ENCODE data around the gene GAREM1. TPM values are rescaled to one million over a fixed set of nuclear protein-coding genes. Genes with fewer than 3 reads are reported as not detected.

GAREM1 gene
- total and polyA plus RNA-seq, 8 donors = 2.5 to 60.3 (median 16.2) TPM

DNA sequence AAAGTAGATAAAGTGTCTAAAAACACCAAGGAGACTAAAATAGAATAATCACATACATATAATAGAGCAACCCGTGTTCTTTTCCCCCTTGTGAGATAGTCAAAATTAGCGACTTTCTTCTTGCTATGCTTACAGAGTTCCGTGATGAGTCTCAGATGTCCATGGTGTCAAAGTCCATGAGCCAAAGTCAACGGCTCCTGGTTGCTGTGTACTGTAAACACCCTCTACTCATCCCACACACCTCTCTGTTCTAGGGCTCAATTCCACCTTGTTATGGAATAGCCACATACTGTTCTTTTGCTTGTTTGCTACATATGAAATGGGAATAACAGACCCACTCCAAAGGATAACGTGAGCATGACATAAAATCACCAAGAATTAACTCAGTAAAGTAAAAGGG, 52.5 kb downstream of the GAREM1 start:
- Histone ChIP-seq H3K4me3 (no peak overlapping the region), H3K4me1 (peaks cover 0 to 31% (median 9%) of the 10 kb centered on the region in 4 donors), H3K9me3 (no peaks in the 10 kb centered on the region), H3K27ac (no peak overlapping the region), H3K27me3 (no peaks in the 10 kb centered on the region), H3K36me3 (no peaks in the 10 kb centered on the region)
- intact Hi-C loops (cut with DNase I; ENCODE audit: low total_unique reads) = no loop called here
- TF ChIP-seq, protein P1, sequence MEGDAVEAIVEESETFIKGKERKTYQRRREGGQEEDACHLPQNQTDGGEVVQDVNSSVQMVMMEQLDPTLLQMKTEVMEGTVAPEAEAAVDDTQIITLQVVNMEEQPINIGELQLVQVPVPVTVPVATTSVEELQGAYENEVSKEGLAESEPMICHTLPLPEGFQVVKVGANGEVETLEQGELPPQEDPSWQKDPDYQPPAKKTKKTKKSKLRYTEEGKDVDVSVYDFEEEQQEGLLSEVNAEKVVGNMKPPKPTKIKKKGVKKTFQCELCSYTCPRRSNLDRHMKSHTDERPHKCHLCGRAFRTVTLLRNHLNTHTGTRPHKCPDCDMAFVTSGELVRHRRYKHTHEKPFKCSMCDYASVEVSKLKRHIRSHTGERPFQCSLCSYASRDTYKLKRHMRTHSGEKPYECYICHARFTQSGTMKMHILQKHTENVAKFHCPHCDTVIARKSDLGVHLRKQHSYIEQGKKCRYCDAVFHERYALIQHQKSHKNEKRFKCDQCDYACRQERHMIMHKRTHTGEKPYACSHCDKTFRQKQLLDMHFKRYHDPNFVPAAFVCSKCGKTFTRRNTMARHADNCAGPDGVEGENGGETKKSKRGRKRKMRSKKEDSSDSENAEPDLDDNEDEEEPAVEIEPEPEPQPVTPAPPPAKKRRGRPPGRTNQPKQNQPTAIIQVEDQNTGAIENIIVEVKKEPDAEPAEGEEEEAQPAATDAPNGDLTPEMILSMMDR (IDR thresholded peaks at IDR 0.05) = no peak
- TF ChIP-seq POLR2A (IDR thresholded peaks at IDR 0.05) = no peak
- no peak for TF ChIP-seq EP300 (IDR thresholded peaks at IDR 0.05)
- TF ChIP-seq POLR2AphosphoS5 (IDR thresholded peaks at IDR 0.05) = no peak
- 88 to 94% (median 89%) methylated on average over 5 of the region's 5 CpGs for WGBS, 5 donors
- DNase-seq = no peak

- peaks cover 0 to 38% (median 15%) of the 10 kb centered on the region in 4 donors for H3K4me1 ChIP-seq
- no peak for TF ChIP-seq POLR2A (IDR thresholded peaks at IDR 0.05)
- no peak for DNase-seq
- H3K27ac ChIP-seq = no peak overlapping the region
- no peaks in the 10 kb centered on the region for H3K9me3 ChIP-seq
- H3K27me3 ChIP-seq = no peaks in the 10 kb centered on the region
- intact Hi-C loops (cut with DNase I; ENCODE audit: low total_unique reads) = no loop called here
- 29 to 69% (median 41%) methylated on average over 2 of the region's 2 CpGs for WGBS, 5 donors
- no peaks in the 10 kb centered on the region for H3K36me3 ChIP-seq
- no peak overlapping the region for H3K4me3 ChIP-seq
These were observed 65.1 kb downstream of the GAREM1 start for GRCh38 chr18:32405588-32405987.

- H3K27ac ChIP-seq = peak overlapping the region in 1 of 5 donors; percentile 11
These were observed 69.1 kb downstream of the GAREM1 start for GRCh38 chr18:32401621-32402020.

GRCh38 chr18:32393407-32393806, 77.3 kb downstream of the GAREM1 start:
- no peak overlapping the region for H3K27ac ChIP-seq
- intact Hi-C loops (cut with DNase I; ENCODE audit: low total_unique reads) = no loop called here
- H3K27me3 ChIP-seq = no peaks in the 10 kb centered on the region
- TF ChIP-seq POLR2AphosphoS5 (IDR thresholded peaks at IDR 0.05) = no peak
- TF ChIP-seq EP300 (IDR thresholded peaks at IDR 0.05) = no peak
- no peak for TF ChIP-seq POLR2A (IDR thresholded peaks at IDR 0.05)
- TF ChIP-seq, protein P1 (IDR thresholded peaks at IDR 0.05) = no peak
- H3K36me3 ChIP-seq = no peaks in the 10 kb centered on the region
- H3K9me3 ChIP-seq = no peaks in the 10 kb centered on the region
- no peak for DNase-seq
- WGBS, 5 donors = 34 to 57% (median 41%) methylated on average over 3 of the region's 3 CpGs
- H3K4me1 ChIP-seq = peaks cover 0 to 27% (median 11%) of the 10 kb centered on the region in 4 donors
- no peak overlapping the region for H3K4me3 ChIP-seq

More at GRCh38 chr18:32401621-32402020, 69.1 kb downstream of the GAREM1 start:
- no peaks in the 10 kb centered on the region for H3K9me3 ChIP-seq
- intact Hi-C loops (cut with DNase I; ENCODE audit: low total_unique reads) = no loop called here
- 83 to 94% (median 89%) methylated on average over 4 of the region's 4 CpGs for WGBS, 5 donors
- H3K27me3 ChIP-seq = no peaks in the 10 kb centered on the region
- no peak overlapping the region for H3K4me3 ChIP-seq
- DNase-seq = no peak
- H3K4me1 ChIP-seq = peaks cover 0 to 21% (median 12%) of the 10 kb centered on the region in 4 donors
- no peaks in the 10 kb centered on the region for H3K36me3 ChIP-seq
- TF ChIP-seq, protein P1 (IDR thresholded peaks at IDR 0.05) = no peak
- TF ChIP-seq POLR2AphosphoS5 (IDR thresholded peaks at IDR 0.05) = no peak
- TF ChIP-seq POLR2A (IDR thresholded peaks at IDR 0.05) = no peak
- TF ChIP-seq EP300 (IDR thresholded peaks at IDR 0.05) = no peak

DNA sequence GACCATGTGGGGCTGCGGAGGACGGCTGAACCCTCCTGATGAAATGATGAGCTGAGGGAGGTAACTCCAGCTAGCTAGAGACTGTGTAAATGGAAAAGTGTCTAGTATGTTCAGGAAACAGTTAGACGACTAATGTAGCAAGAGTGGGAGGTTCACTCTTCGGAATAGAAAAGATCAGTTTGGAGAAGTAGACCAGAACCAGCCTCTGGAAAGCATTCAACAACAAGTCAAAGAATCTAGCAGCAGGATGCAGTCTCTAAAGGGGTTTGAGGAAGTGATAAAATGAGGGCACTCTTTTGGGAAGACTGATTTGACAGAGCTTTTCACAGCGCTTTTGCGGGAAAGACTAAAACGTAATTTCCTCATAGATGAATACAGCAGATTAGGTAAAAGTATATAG, 79.6 kb downstream of the GAREM1 start:
- TF ChIP-seq POLR2A (IDR thresholded peaks at IDR 0.05) = no peak
- TF ChIP-seq, protein P1 (IDR thresholded peaks at IDR 0.05) = no peak
- no peak for DNase-seq
- Histone ChIP-seq H3K27ac (no peak overlapping the region), H3K36me3 (no peaks in the 10 kb centered on the region), H3K4me3 (no peak overlapping the region), H3K27me3 (no peaks in the 10 kb centered on the region), H3K9me3 (no peaks in the 10 kb centered on the region), H3K4me1 (peaks cover 0 to 27% (median 13%) of the 10 kb centered on the region in 4 donors)
- 79 to 88% (median 84%) methylated on average over 7 of the region's 7 CpGs for WGBS, 5 donors
- intact Hi-C loops (cut with DNase I; ENCODE audit: low total_unique reads) = no loop called here
